ENCODE results near the gene FXYD7. TPM values are rescaled to one million over a fixed set of nuclear protein-coding genes. Genes with fewer than 3 reads are reported as not detected.

Gene FXYD7
- total RNA-seq, 1 donor from 2014 or later, result 3.4 TPM

DNA sequence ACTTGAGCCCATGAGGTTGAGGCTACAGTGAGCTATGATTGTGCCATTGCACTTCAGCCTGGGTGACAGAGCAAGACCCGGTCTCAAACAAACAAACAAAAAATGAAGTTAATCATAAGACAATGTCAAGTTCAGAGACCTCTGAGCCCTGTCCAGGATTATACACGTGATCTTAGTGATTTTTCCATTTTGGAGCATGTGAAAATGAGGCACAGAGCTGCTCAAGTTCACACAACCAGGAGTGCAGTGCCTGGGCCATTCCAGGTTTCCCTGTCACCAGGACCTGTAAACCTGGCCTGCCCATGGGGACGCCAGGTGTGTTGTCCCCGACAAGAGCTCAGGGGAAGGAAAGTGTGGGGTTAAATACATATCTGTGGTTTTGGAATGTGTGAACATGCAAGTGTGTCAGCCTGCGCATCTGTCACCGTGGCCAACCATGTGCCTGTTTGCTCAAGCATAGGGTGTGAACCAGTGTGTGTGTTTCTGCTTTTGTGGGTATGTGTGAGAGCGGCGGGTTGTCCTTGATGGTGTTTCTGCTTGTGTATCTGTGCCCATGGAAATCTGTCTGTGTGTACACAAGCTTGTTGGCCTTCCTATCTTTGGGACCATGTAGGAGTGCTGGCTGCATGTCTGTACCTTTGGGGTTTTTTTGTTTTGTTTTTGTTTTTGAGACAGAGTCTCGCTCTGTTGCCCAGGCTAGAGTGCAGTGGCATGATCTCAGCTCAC lies 5.9 kb upstream of the FXYD7 start:
- no peak for TF ChIP-seq POLR2A (IDR thresholded peaks at IDR 0.05)
- no peak for TF ChIP-seq CTCF (IDR thresholded peaks at IDR 0.05)
- no peak for TF ChIP-seq POLR2AphosphoS5 (IDR thresholded peaks at IDR 0.05; ENCODE audit: insufficient read depth in 1 of 2, low read depth in 1 of 2)
- Histone ChIP-seq H3K4me3 (no peak overlapping the region), H3K4me1 (peaks cover 52% of the 10 kb centered on the region), H3K27me3 (no peaks in the 10 kb centered on the region), H3K27ac (peak overlapping the region; percentile 96), H3K9me3 (no peaks in the 10 kb centered on the region), H3K36me3 (no peaks in the 10 kb centered on the region)
- intact Hi-C loops (cut with DNase I), result no loop called here
- no peak for DNase-seq (ENCODE audit: extremely low spot score in 2 of 2)

- Histone ChIP-seq H3K27me3 (no peaks in the 10 kb centered on the region), H3K4me1 (peaks cover 64% of the 10 kb centered on the region)
- no peak for DNase-seq (ENCODE audit: extremely low spot score in 2 of 2)
Observed at GRCh38 chr19:35138305-35138892, 4.7 kb upstream of the FXYD7 start, which contains the start of gene FXYD1. Gene FXYD1, plus strand, starts transcription at chr19:35138824. Its CDS starts 1,256 bp downstream, at chr19:35140080.

DNA sequence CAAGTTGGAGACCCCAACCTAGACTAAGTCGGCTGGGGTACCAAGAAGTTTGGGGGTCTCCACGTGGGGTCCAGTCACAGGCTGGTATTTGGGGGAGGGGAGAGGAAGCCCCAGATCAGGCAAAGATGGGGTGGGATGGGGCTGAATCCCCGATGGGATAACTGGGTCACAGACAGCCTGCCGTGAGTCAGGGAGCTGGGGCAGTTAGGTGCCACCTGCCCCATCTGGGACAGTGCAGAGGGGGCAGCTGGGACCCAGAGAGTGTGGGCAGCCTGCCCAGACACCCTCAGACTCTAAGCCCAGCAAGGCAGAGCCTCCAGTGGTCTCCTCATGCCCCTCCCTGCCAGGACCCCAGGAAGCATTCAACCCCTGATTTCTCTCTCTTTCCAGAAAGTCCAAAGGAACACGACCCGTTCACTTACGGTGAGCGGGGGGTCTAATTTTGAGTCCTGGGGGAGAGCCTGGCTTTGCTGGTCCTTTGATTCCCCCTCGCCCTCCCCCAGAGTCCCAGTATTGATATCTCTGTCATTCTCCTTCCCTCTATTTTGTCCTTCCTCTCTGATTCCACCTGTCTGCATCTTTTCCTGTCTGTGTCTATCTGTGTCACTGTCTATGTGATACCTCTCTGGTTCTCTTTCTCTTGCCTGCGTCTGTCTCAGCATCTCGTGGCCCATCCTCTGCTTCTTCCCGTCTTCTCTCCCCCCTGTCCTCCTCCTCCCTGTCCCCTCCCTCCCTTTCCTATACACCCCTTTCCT lies 2.7 kb upstream of the FXYD7 start:
- Histone ChIP-seq H3K27ac (peak overlapping the region; percentile 96), H3K27me3 (no peaks in the 10 kb centered on the region), H3K36me3 (no peaks in the 10 kb centered on the region), H3K4me3 (peak overlapping the region; percentile 49 to 59), H3K9me3 (no peaks in the 10 kb centered on the region), H3K4me1 (peaks cover 72% of the 10 kb centered on the region)
- no peak for DNase-seq (ENCODE audit: extremely low spot score in 2 of 2)
- intact Hi-C loops (cut with DNase I), result loop anchor here (5.0 kb wide), 2 partner anchors 63 to 127 kb away; partner anchors contain the start of gene USF2
- no peak for TF ChIP-seq POLR2A (IDR thresholded peaks at IDR 0.05)
- no peak for TF ChIP-seq POLR2AphosphoS5 (IDR thresholded peaks at IDR 0.05; ENCODE audit: insufficient read depth in 1 of 2, low read depth in 1 of 2)
- no peak for TF ChIP-seq CTCF (IDR thresholded peaks at IDR 0.05)

More at GRCh38 chr19:35138305-35138892, 4.7 kb upstream of the FXYD7 start, which contains the start of gene FXYD1:
- no peaks in the 10 kb centered on the region for H3K9me3 ChIP-seq
- no peaks in the 10 kb centered on the region for H3K36me3 ChIP-seq
- H3K4me3 ChIP-seq, result peak within 1 kb of the TSS; percentile 49 to 59
- TF ChIP-seq POLR2AphosphoS5 (IDR thresholded peaks at IDR 0.05; ENCODE audit: insufficient read depth in 1 of 2, low read depth in 1 of 2) (no peak), POLR2A (IDR thresholded peaks at IDR 0.05) (no peak), CTCF (IDR thresholded peaks at IDR 0.05) (no peak)
- H3K27ac ChIP-seq, result peak within 1 kb of the TSS; percentile 96
- intact Hi-C loops (cut with DNase I), result no loop called here

- peak in 1 of 2 donors; percentile 97 for DNase-seq (ENCODE audit: extremely low spot score in 2 of 2)
- Histone ChIP-seq H3K4me1 (peaks cover 64% of the 10 kb centered on the region), H3K27ac (peak overlapping the region; percentile 96), H3K9me3 (no peaks in the 10 kb centered on the region), H3K36me3 (no peaks in the 10 kb centered on the region), H3K27me3 (no peaks in the 10 kb centered on the region), H3K4me3 (peak overlapping the region; percentile 49 to 59)
- intact Hi-C loops (cut with DNase I), result loop anchor here (5.0 kb wide), 2 partner anchors 64 to 126 kb away; partner anchors contain the start of gene USF2
- TF ChIP-seq CTCF (IDR thresholded peaks at IDR 0.05) (peak in 2 of 3 experiments; percentile 29 to 55), POLR2A (IDR thresholded peaks at IDR 0.05) (peak in 1 of 2 donors; percentile 91), POLR2AphosphoS5 (IDR thresholded peaks at IDR 0.05; ENCODE audit: insufficient read depth in 1 of 2, low read depth in 1 of 2) (peak in 1 of 2 donors; percentile 88)
Observed at GRCh38 chr19:35140962-35141836, 1.9 kb upstream of the FXYD7 start.
